ENCODE data around the gene RAN. TPM values are rescaled to one million over a fixed set of nuclear protein-coding genes. Genes with fewer than 3 reads are reported as not detected.

The RAN gene
- polyA plus RNA-seq, 1 of the 3 experiments (the other 2 are of a cell fraction), result 865 TPM

- Histone ChIP-seq H3K4me2 (no peak overlapping the region), H3K9me2 (no peaks in the 10 kb centered on the region), H3K4me1 (ENCODE audit: control insufficient read depth in 1 of 2, insufficient read depth in 2 of 2, low read depth in 1 of 2, low read length in 1 of 2) (no peaks in the 10 kb centered on the region; a peak in 1 of 4 replicates), H4K20me1 (ENCODE audit: insufficient read depth) (no peaks in the 10 kb centered on the region), H3K4me3 (ENCODE audit: low read depth in 2 of 2, low read length in 1 of 2) (no peak overlapping the region), H3K9me3 (peaks cover 7% of the 10 kb centered on the region), H2AFZ (ENCODE audit: low read depth) (no peak overlapping the region), H3K27ac (ENCODE audit: low read depth in 2 of 2, low read length in 1 of 2) (no peak overlapping the region), H3K36me3 (replicated peaks in 1 of 2; ENCODE audit: control insufficient read depth in 1 of 2, insufficient read depth in 2 of 2, low read length in 1 of 2) (no peaks in the 10 kb centered on the region), H3K79me2 (ENCODE audit: insufficient read depth) (no peaks in the 10 kb centered on the region), H3K27me3 (ENCODE audit: insufficient read depth) (no peaks in the 10 kb centered on the region), H3K9ac (no peak overlapping the region), H3F3A (replicated peaks; ENCODE audit: insufficient read depth) (no peaks in the 10 kb centered on the region)
- WGBS (ENCODE audit: low lambda C conversion rate), result 3% methylated on average over 1 of the region's 1 CpG
- ChIA-PET POLR2A (no interaction called here), CTCF (interaction anchor here (0.6 kb wide), 1 partner anchor 90 kb away, joined by 3 read pairs; no protein-coding TSS in a partner anchor)
- no peak for DNase-seq
- TF ChIP-seq NRF1 (IDR thresholded peaks at IDR 0.05; ENCODE audit: low read depth, low read length), result no peak
- no peak for TF ChIP-seq GABPA (IDR thresholded peaks at IDR 0.05; ENCODE audit: low read depth)
- TF ChIP-seq FOXM1 (IDR thresholded peaks at IDR 0.05; ENCODE audit: low read depth), result no peak
- TF ChIP-seq CTCF (IDR thresholded peaks at IDR 0.05), result no peak
- TF ChIP-seq SMC3 (IDR thresholded peaks at IDR 0.05; ENCODE audit: low read depth, low read length), result no peak
- no peak for TF ChIP-seq RCOR1 (IDR thresholded peaks at IDR 0.05; ENCODE audit: low read length)
- TF ChIP-seq RAD21 (IDR thresholded peaks at IDR 0.05; ENCODE audit: low read length), result no peak
- no peak for TF ChIP-seq TAF1 (IDR thresholded peaks at IDR 0.05; ENCODE audit: borderline replicate concordance, low read depth, low read length)
- TF ChIP-seq, protein P1, sequence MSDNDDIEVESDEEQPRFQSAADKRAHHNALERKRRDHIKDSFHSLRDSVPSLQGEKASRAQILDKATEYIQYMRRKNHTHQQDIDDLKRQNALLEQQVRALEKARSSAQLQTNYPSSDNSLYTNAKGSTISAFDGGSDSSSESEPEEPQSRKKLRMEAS (IDR thresholded peaks at IDR 0.05; ENCODE audit: low read depth), result no peak
- TF ChIP-seq USF1 (IDR thresholded peaks at IDR 0.05; ENCODE audit: borderline replicate concordance, low read depth), result no peak
- no peak for TF ChIP-seq SIN3A (IDR thresholded peaks at IDR 0.05; ENCODE audit: borderline replicate concordance, low read depth, low read length)
- no peak for TF ChIP-seq RFX5 (IDR thresholded peaks at IDR 0.05; ENCODE audit: low read length)
- TF ChIP-seq EP300 (IDR thresholded peaks at IDR 0.05; ENCODE audit: borderline replicate concordance in 1 of 2, low read depth in 1 of 2, low read length in 1 of 2), result no peak
- no peak for TF ChIP-seq USF2 (IDR thresholded peaks at IDR 0.05; ENCODE audit: borderline replicate concordance, low read depth, low read length)
- TF ChIP-seq EZH2phosphoT487 (IDR thresholded peaks at IDR 0.05; ENCODE audit: borderline replicate concordance, low read depth), result no peak
These were observed 39.3 kb downstream of the RAN start for GRCh38 chr12:130911193-130911592.

All from SK-N-SH (cell line).